Neural cell (in vitro differentiated cells): ENCODE data around the gene MRPL48. TPM values are rescaled to one million over a fixed set of nuclear protein-coding genes. Genes with fewer than 3 reads are reported as not detected.

Experiments
- H2AFZ ChIP-seq: fragments of 200-600, 300-800 bp; sonication (generic), shearing (Covaris generic); 2 replicates; pipeline ENCODE4 v1.6.0; 2014; ENCODE audit warnings: low read depth, mild to moderate bottlenecking, antibody characterized with exemption, low read length, moderate library complexity
- H3F3A ChIP-seq: fragments of 200-600 bp; shearing (Covaris generic); 2 replicates; pipeline ENCODE4 v1.6.1; 2016; ENCODE audit warnings: mild to moderate bottlenecking, moderate library complexity, mixed read lengths, antibody characterized with exemption, low read length; ENCODE audit not compliant: insufficient read depth, poor library complexity, severe bottlenecking
- H3K27ac ChIP-seq: fragments of 200-600, 300-800 bp; sonication (generic), shearing (Covaris generic); 2 replicates; pipeline ENCODE4 v1.5.1; 2014; ENCODE audit warnings: mild to moderate bottlenecking, low read length, moderate library complexity
- H3K27me3 ChIP-seq: fragments of 300-800, 200-600 bp; sonication (generic), shearing (Covaris generic); 2 replicates; pipeline ENCODE4 v1.6.0; 2014; ENCODE audit warnings: mild to moderate bottlenecking, low read depth, low read length, moderate library complexity; ENCODE audit not compliant: insufficient read depth
- H3K36me3 ChIP-seq: fragments of 300-800, 200-600 bp; sonication (generic), shearing (Covaris generic); 2 replicates; pipeline ENCODE4 v1.5.1; 2014; ENCODE audit warnings: mild to moderate bottlenecking, antibody characterized with exemption, low read length, moderate library complexity; ENCODE audit not compliant: insufficient read depth
- H3K4me2 ChIP-seq: fragments of 300-800, 200-600 bp; sonication (generic), shearing (Covaris generic); 2 replicates; pipeline ENCODE4 v1.6.0; 2014; ENCODE audit warnings: mild to moderate bottlenecking, low read length
- H3K4me3 ChIP-seq: fragments of 300-800, 200-600 bp; sonication (generic), shearing (Covaris generic); 2 replicates; pipeline ENCODE4 v1.5.1; 2014; ENCODE audit warnings: mild to moderate bottlenecking, low read length, moderate library complexity
- H3K79me2 ChIP-seq: fragments of 200-600 bp; shearing (Covaris generic); replicated peaks from 2 replicates; pipeline ENCODE4 v1.6.0; 2014; ENCODE audit warnings: mild to moderate bottlenecking, low read length, moderate library complexity; ENCODE audit not compliant: insufficient read depth
- H3K9ac ChIP-seq: fragments of 300-800, 200-600 bp; sonication (generic), shearing (Covaris generic); 2 replicates; pipeline ENCODE4 v1.6.1; 2016; ENCODE audit warnings: mild to moderate bottlenecking, low read length, mixed read lengths
- H3K9me2 ChIP-seq: fragments of 200-600 bp; shearing (Covaris generic); 2 replicates; pipeline ENCODE4 v1.6.1; 2016; ENCODE audit warnings: mild to moderate bottlenecking, low read length, mixed read lengths; ENCODE audit not compliant: insufficient read depth
- H3K9me3 ChIP-seq: fragments of 200-600, 300-800 bp; sonication (generic), shearing (Covaris generic); 2 replicates; pipeline ENCODE4 v1.6.1; 2016; ENCODE audit warnings: mild to moderate bottlenecking, mixed run types, low read length, moderate library complexity, mixed read lengths
- H4K20me1 ChIP-seq: fragments of 200-600 bp; shearing (Covaris generic); 2 replicates; pipeline ENCODE4 v1.6.1; 2016; ENCODE audit warnings: mild to moderate bottlenecking, mixed run types; ENCODE audit not compliant: insufficient read depth
- CTCF ChIP-seq: fragments of 450-650 bp; IDR thresholded peaks from 2 replicates; pipeline ENCODE4 v1.5.1; 2014; ENCODE audit warnings: antibody characterized with exemption, mild to moderate bottlenecking, moderate library complexity; ENCODE audit not compliant: poor library complexity, severe bottlenecking
- EP300 ChIP-seq: fragments of 450-650 bp; conservative IDR thresholded peaks from 2 replicates; pipeline ENCODE4 v1.6.1; 2014; ENCODE audit warnings: antibody characterized with exemption, mild to moderate bottlenecking, moderate library complexity; ENCODE audit not compliant: poor library complexity, severe bottlenecking
- EZH2 ChIP-seq: fragments of 200-600, 300-800 bp; shearing (Covaris generic), sonication (generic); IDR thresholded peaks from 2 replicates; pipeline ENCODE4 v1.6.1; 2014; ENCODE audit warnings: antibody characterized with exemption, low read length, borderline replicate concordance, mild to moderate bottlenecking; ENCODE audit not compliant: insufficient read depth, poor library complexity, severe bottlenecking
- POLR2AphosphoS5 ChIP-seq: IDR thresholded peaks from 2 replicates; pipeline ENCODE4 v1.6.1; 2012
- RAD21 ChIP-seq: fragments of 450-650 bp; conservative IDR thresholded peaks from 2 replicates; pipeline ENCODE4 v1.6.1; 2014; ENCODE audit warnings: antibody characterized with exemption, mild to moderate bottlenecking, moderate library complexity
- REST ChIP-seq: IDR thresholded peaks from 2 replicates; pipeline ENCODE4 v1.6.1; 2012; ENCODE audit warnings: borderline replicate concordance
- SMC3 ChIP-seq: fragments of 450-650 bp; conservative IDR thresholded peaks from 2 replicates; pipeline ENCODE4 v1.6.1; 2014; ENCODE audit warnings: antibody characterized with exemption, mild to moderate bottlenecking, moderate library complexity; ENCODE audit not compliant: poor library complexity
- TAF1 ChIP-seq: IDR thresholded peaks from 2 replicates; pipeline ENCODE4 v1.6.1; 2012; ENCODE audit warnings: low read depth
- polyA plus RNA-seq: library from polyadenylated mRNA; depleted of rRNA; stranded (reverse); fragments of >200 nt; gene quantifications from 2 replicates; pipeline ENCODE4 v1.2.3, GENCODE V29; 2014

The MRPL48 gene
- polyA plus RNA-seq, 1 donor from 2014 or later, result 98.3 TPM

GRCh38 chr11:73869332-73869949 lies 81.8 kb downstream of the MRPL48 start:
- Histone ChIP-seq H3F3A (no peaks in the 10 kb centered on the region), H3K9me3 (no peaks in the 10 kb centered on the region), H2AFZ (no peak overlapping the region), H4K20me1 (no peaks in the 10 kb centered on the region), H3K36me3 (peaks cover 5% of the 10 kb centered on the region), H3K9ac (no peak overlapping the region), H3K9me2 (no peaks in the 10 kb centered on the region), H3K27ac (no peak overlapping the region), H3K27me3 (no peaks in the 10 kb centered on the region), H3K4me3 (no peak overlapping the region), H3K79me2 (peaks cover 2% of the 10 kb centered on the region), H3K4me2 (no peak overlapping the region)
- TF ChIP-seq EZH2 (no peak), REST (no peak), RAD21 (no peak), TAF1 (no peak), EP300 (no peak), SMC3 (no peak), CTCF (no peak)

- TF ChIP-seq EP300 (no peak), REST (no peak), POLR2AphosphoS5 (no peak), TAF1 (no peak), RAD21 (no peak), CTCF (no peak), EZH2 (no peak), SMC3 (no peak)
- Histone ChIP-seq H3K9ac (no peak overlapping the region), H3K9me2 (no peaks in the 10 kb centered on the region), H3K9me3 (no peaks in the 10 kb centered on the region), H3K36me3 (peaks cover 5% of the 10 kb centered on the region), H3K79me2 (peaks cover 10% of the 10 kb centered on the region), H4K20me1 (no peaks in the 10 kb centered on the region), H3K27ac (no peak overlapping the region), H3K27me3 (no peaks in the 10 kb centered on the region), H3K4me3 (no peak overlapping the region), H3K4me2 (no peak overlapping the region), H3F3A (no peaks in the 10 kb centered on the region), H2AFZ (no peak overlapping the region)
Observed at GRCh38 chr11:73870261-73870660, 82.6 kb downstream of the MRPL48 start.
